Skeletal muscle tissue (tissue), 4 donors: ENCODE results near the gene RHOA. TPM values are rescaled to one million over a fixed set of nuclear protein-coding genes. Genes with fewer than 3 reads are reported as not detected.
"Not testable (repeated sequence)": the region's sequence is repeated elsewhere in the genome, so short reads cannot be mapped to it uniquely, and the experiment has no call there.

Experiments
- H3K27ac ChIP-seq: one replicate; pipeline ENCODE4 v1.7.0; 2013; ENCODE audit warnings: mild to moderate bottlenecking, low read depth, low read length, inconsistent platforms
- H3K27me3 ChIP-seq, 3 donors: one replicate each; pipeline ENCODE4 v1.7.0; 2013; ENCODE audit warnings: low read length in 3 of 3; ENCODE audit not compliant: control insufficient read depth in 3 of 3, insufficient read depth in 3 of 3
- H3K36me3 ChIP-seq, 3 donors: one replicate each; pipeline ENCODE4 v1.7.0; 2013; ENCODE audit warnings: low read length in 3 of 3; ENCODE audit not compliant: control insufficient read depth in 3 of 3, insufficient read depth in 3 of 3
- H3K4me1 ChIP-seq, 3 donors: one replicate each; pipeline ENCODE4 v1.7.0; 2013; ENCODE audit warnings: low read length in 3 of 3, mild to moderate bottlenecking in 3 of 3; ENCODE audit not compliant: control insufficient read depth in 3 of 3, insufficient read depth in 3 of 3
- H3K4me3 ChIP-seq, 3 donors: one replicate each; pipeline ENCODE4 v1.7.0; 2013; ENCODE audit warnings: low read length in 3 of 3
- H3K9ac ChIP-seq, 3 donors: one replicate each; pipeline ENCODE4 v1.7.0; 2013; ENCODE audit warnings: low read length in 3 of 3, mild to moderate bottlenecking in 3 of 3, moderate library complexity in 2 of 3, low read depth in 1 of 3
- H3K9me3 ChIP-seq, 3 donors: one replicate each; pipeline ENCODE4 v1.7.0; 2013; ENCODE audit warnings: low read length in 3 of 3; ENCODE audit not compliant: control insufficient read depth in 3 of 3
- total RNA-seq: library from RNA; depleted of rRNA; stranded (reverse); fragments of >200 nt; gene quantifications from one replicate; pipeline ENCODE4 v1.2.3, GENCODE V29; 2014
- donor health status: Osteomylitis.

The RHOA gene
- total RNA-seq, 1 donor from 2014 or later = 291 TPM

DNA sequence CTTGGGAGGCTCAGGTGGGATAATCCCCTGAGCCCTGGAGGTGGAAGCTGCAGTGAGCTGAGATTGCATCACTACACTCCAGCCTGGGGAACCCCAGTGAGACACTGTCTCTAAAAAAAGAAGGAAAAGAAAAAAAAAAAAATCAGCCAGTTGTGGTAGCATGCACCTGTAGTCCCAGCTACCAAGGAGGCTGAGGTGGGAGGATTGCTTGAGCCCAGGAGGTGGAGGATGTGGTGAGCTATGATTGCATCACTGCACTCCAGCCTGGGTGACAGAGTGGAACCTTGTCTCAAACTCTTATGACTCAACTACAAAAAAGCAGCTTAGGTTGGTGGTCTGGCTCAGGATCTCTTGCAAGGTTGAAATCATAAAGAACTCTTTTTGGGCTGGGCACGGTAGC, 34.3 kb downstream of the RHOA start:
- H3K4me1 ChIP-seq = peaks cover 4 to 9% (median 5%) of the 10 kb centered on the region in 3 donors
- no peak overlapping the region for H3K27ac ChIP-seq
- H3K9me3 ChIP-seq = peaks cover 0 to 5% (median 0%) of the 10 kb centered on the region in 3 donors
- H3K4me3 ChIP-seq = no peak overlapping the region
- H3K36me3 ChIP-seq = peaks cover 21 to 27% (median 22%) of the 10 kb centered on the region in 3 donors
- H3K27me3 ChIP-seq = no peaks in the 10 kb centered on the region
- H3K9ac ChIP-seq = no peak overlapping the region

DNA sequence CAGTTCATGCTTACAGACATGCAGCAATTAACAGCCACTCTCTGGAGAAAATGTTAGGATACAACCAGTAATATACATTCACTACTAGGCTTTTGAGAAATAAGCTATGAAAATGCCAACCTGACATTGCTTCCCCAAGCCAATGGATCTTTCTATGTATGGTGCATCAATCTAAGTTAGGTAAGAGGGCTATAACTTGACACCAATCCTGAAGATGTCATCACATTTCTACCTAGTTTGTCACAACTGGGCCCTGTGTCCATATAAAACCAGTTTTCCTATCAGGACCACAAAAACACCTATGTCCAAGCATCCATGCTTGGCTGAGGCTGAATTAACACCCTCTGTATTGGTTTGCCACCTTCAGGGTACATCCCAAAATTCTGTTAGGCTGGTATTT, 39.8 kb downstream of the RHOA start:
- Histone ChIP-seq H3K4me3 (no peak overlapping the region), H3K9me3 (no peaks in the 10 kb centered on the region), H3K36me3 (peaks cover 29 to 51% (median 48%) of the 10 kb centered on the region in 3 donors), H3K9ac (no peak overlapping the region), H3K27ac (no peak overlapping the region), H3K27me3 (no peaks in the 10 kb centered on the region), H3K4me1 (peaks cover 0 to 5% (median 0%) of the 10 kb centered on the region in 3 donors)

DNA sequence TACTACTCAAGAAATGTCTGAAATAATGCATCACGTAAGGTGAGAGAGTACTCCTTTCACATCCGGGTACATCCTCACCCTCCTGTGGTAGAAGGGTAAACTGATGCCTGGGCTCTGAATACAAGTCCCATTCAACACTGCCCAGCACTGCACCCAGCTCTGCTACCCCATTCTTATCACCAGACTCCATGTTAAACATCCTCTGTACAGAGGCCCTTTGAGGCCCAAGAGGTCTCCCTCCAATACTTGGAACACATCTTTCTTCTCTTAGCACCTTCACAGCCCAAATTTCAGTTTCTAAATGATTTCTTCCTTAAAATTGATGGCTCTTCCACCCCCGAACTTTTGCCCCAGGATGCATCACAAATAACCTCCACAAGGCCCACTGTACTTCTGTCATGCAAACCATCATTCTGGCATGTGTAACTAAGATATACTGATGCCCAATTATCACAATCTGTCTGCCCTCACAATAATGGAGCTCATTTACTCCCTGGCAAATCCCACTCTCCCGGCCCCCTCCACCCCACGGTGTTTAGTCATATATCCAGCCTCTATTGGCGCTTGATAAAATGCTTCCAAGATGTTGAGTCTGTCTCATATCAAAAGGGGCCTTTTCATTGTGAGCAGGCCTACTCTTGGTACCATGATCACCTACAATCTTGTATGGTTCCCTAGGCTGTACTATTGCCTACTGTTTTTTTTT, 41.0 kb downstream of the RHOA start:
- H3K9me3 ChIP-seq = no peaks in the 10 kb centered on the region
- H3K9ac ChIP-seq = no peak overlapping the region
- no peak overlapping the region for H3K4me3 ChIP-seq
- H3K36me3 ChIP-seq = peaks cover 40 to 61% (median 59%) of the 10 kb centered on the region in 3 donors
- H3K27ac ChIP-seq = no peak overlapping the region
- H3K27me3 ChIP-seq = no peaks in the 10 kb centered on the region
- peaks cover 0 to 5% (median 0%) of the 10 kb centered on the region in 3 donors for H3K4me1 ChIP-seq

DNA sequence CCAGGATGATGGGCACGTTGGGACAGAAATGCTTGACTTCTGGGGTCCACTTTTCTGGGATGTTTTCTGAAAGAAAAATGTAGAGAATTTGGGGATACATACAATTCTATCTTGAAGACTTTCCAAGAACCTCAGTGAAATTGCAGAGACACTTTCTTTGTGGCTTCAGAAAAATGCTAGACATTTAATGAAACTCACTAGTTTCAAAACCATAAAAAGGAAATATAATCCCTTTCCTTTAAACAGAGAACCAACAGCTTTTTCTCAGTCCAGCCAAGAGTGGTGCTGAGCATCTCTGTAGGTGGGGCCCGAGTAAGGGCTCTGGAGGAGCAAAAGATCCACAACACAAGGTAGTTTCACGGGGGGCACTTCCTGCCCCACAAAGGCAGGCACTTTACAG, 49.2 kb downstream of the RHOA start:
- Histone ChIP-seq H3K4me3 (no peak overlapping the region), H3K4me1 (peaks cover 7 to 12% (median 11%) of the 10 kb centered on the region in 3 donors), H3K27me3 (no peaks in the 10 kb centered on the region), H3K9ac (no peak overlapping the region), H3K9me3 (no peaks in the 10 kb centered on the region), H3K27ac (no peak overlapping the region), H3K36me3 (peaks cover 41 to 49% (median 45%) of the 10 kb centered on the region in 3 donors)

DNA sequence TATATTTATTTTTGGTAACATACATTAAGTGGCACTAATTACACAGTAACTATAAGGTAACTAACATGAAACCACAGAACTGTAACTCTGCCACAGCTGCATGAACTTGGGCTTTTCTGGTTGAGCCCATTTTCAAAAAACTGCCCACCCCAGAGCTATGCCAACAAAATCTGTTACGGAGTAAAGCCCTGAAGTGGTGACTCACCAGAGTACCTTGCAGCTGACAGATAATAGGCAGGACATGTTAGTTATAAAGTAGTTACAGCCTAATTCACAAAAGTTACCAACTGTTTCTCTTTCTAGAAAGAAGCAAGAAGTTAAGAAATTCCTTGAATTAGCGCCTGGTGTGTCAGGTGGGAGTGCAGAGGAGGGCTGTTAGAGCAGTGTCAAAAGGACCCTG, 52.2 kb downstream of the RHOA start:
- Histone ChIP-seq H3K27me3 (no peaks in the 10 kb centered on the region), H3K27ac (peak overlapping the region; percentile 72), H3K4me3 (no peak overlapping the region), H3K9ac (no peak overlapping the region), H3K36me3 (peaks cover 36 to 41% (median 36%) of the 10 kb centered on the region in 3 donors), H3K4me1 (peaks cover 22 to 26% (median 24%) of the 10 kb centered on the region in 3 donors), H3K9me3 (no peaks in the 10 kb centered on the region)

DNA sequence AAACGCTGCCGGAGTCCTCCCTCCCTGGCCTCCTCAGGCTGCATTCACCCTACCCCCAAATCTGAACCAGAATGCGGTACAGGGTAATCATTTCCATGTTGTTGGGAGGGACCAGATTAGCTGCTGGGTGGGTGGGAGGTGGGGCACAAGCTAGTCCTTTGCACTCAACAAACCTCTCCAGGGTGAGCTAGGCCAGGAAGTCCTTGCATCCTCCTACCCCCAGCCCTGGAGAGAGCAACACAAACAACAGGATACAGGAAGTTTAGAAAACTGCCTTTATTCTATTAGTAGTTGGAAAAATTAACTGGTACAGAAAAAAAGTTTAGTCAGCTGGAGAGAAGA, 52.9 kb downstream of the RHOA start:
- H3K9me3 ChIP-seq = no peaks in the 10 kb centered on the region
- H3K4me3 ChIP-seq = peak overlapping the region; percentile 66 to 87 (median 76)
- H3K36me3 ChIP-seq = peaks cover 35 to 38% (median 35%) of the 10 kb centered on the region in 3 donors
- H3K9ac ChIP-seq = peak overlapping the region; percentile 68 to 79 (median 70)
- peaks cover 22 to 26% (median 24%) of the 10 kb centered on the region in 3 donors for H3K4me1 ChIP-seq
- H3K27me3 ChIP-seq = no peaks in the 10 kb centered on the region
- peak overlapping the region; percentile 72 for H3K27ac ChIP-seq

DNA sequence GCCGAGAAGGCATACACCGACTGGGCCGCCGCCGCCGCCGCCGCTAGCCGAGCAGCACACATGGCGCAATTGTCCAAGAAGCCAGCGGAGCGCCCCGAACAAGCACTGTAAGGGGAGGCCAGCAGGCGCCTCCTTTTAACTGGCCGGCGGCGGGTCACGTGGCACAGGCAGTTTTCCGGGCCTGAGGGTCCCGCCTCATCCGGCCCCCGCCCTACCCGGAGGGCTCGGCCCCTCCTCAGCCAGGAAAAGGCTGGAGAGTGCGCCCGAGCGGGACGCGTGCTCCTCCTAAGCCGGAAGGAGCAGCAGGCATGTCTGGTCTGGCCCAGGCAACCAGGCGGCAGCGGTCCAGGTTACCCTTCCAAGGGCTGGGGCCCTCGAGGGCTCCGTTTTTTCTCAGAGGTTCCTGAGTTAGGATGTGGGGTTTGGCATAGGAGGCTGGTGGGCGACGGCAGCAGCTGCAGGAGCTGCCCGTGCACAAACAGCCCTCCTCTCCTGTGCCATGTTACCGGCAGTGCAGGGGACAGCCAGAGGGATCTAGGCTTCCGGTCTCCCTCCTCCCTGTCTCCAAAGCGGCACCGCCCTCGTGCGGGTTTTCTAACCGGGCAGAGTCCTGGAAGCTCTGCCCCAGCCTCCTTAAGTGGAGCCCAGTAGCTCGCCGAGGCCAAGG, 53.4 kb downstream of the RHOA start, which contains the start of gene GPX1:
Gene GPX1, minus strand, starts transcription at position 137 of the 667 bp plus-strand sequence. Its CDS starts 75 bp downstream, at position 62.
- Histone ChIP-seq H3K4me1 (peaks cover 22 to 26% (median 24%) of the 10 kb centered on the region in 3 donors), H3K27me3 (no peaks in the 10 kb centered on the region), H3K27ac (peak within 1 kb of the TSS; percentile 72), H3K9me3 (no peaks in the 10 kb centered on the region), H3K9ac (peak within 1 kb of the TSS; percentile 68 to 79 (median 70)), H3K36me3 (peaks cover 30 to 33% (median 32%) of the 10 kb centered on the region in 3 donors), H3K4me3 (peak within 1 kb of the TSS; percentile 76 to 87 (median 83))

DNA sequence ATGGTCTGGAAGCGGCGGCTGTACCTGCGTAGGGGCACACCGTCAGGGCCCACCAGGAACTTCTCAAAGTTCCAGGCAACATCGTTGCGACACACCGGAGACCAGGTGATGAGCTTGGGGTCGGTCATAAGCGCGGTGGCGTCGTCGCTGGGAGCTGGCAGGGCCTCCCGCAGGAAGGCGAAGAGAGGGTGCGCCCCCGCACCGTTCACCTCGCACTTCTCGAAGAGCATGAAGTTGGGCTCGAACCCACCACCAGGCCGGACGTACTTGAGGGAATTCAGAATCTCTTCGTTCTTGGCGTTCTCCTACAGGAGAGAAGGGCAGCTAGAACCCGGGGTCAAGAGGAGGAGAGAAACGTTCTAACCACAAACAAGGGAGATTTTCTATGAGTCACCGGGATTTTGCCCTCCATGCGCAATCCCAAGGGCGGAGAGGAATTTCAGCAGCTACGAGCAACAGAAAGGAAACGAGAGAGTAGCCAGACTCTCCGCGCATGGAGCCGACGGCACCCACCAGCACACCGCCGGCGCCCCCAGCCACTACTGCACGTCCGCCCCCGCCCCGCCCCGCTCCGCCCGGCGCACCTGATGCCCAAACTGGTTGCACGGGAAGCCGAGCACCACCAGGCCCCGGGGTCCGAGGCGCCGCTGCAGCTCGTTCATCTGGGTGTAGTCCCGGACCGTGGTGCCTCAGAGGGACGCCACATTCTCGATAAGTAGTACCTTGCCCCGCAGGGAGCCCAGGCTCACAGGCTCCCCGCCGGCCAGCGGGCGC, 54.1 kb downstream of the RHOA start:
- peak overlapping the region; percentile 68 to 75 (median 70) for H3K9ac ChIP-seq
- H3K36me3 ChIP-seq = peaks cover 26 to 28% (median 27%) of the 10 kb centered on the region in 3 donors
- peaks cover 22 to 26% (median 24%) of the 10 kb centered on the region in 3 donors for H3K4me1 ChIP-seq
- peak overlapping the region; percentile 76 to 87 (median 83) for H3K4me3 ChIP-seq
- H3K9me3 ChIP-seq, H3K27me3 ChIP-seq: not testable (repeated sequence)
- peak overlapping the region; percentile 72 for H3K27ac ChIP-seq

DNA sequence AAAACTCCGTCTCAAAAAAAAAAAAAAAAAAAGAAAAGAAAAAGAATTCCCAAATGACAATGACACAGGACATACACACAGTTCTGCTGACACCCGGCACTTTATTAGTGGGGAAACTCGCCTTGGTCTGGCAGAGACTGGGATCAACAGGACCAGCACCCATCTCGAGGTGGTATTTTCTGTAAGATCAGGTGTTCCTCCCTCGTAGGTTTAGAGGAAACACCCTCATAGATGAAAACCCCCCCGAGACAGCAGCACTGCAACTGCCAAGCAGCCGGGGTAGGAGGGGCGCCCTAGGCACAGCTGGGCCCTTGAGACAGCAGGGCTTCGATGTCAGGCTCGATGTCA, 54.7 kb downstream of the RHOA start:
- H3K27me3 ChIP-seq, H3K9me3 ChIP-seq: not testable (repeated sequence)
- Histone ChIP-seq H3K4me3 (peak overlapping the region; percentile 76 to 87 (median 83)), H3K4me1 (peaks cover 22 to 26% (median 24%) of the 10 kb centered on the region in 3 donors), H3K27ac (peak overlapping the region; percentile 72), H3K36me3 (peaks cover 21 to 26% (median 24%) of the 10 kb centered on the region in 3 donors), H3K9ac (peak overlapping the region; percentile 68 to 75 (median 70))
